ENCODE measurements around the gene KCNK7.
A peak's percentile ranks its signal among the peaks of the same experiment; 100 is the strongest.

GRCh38 chr11:65577756-65578109 is 17.9 kb downstream of the KCNK7 start:
- TF ChIP-seq CTCF (IDR thresholded peaks at IDR 0.05 in 4 of 5, conservative IDR thresholded peaks at IDR 0.05 in 1 of 5) = no peak
- TF ChIP-seq POLR2A (IDR thresholded peaks at IDR 0.05) = peak in 1 of 2 donors; percentile 43
